Measurements from ENCODE around the gene STX3.
A peak's percentile ranks its signal among the peaks of the same experiment; 100 is the strongest.
"Not testable (repeated sequence)": the region's sequence is repeated elsewhere in the genome, so short reads cannot be mapped to it uniquely, and the experiment has no call there.

STX3 gene

DNA sequence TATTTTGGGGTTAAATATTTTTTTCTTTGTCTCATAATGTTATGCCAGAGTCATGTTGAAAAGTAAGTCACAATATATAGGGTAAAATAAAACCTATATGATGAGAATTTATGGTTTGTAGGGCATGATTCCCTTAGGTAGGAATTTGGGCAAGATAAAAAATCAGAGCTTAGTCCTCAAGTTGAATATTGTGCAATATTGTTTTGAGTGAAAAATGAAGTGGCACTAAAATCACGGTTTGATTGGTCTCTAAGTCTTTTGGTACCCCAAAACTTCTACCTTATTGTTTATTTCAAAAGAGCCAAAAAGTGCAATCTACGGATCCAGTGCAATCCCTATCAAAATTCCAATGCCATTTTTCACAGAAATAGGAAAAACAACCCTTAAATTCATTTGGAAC is 57.0 kb downstream of the STX3 start:
- in situ Hi-C loops (cut with HindIII; ENCODE audit: low pct_ligation_motif_present, low pct_unique_long_range_greater_than_20kb, low sequenced_read_pairs), result no loop called here
- no peak for DNase-seq

DNA sequence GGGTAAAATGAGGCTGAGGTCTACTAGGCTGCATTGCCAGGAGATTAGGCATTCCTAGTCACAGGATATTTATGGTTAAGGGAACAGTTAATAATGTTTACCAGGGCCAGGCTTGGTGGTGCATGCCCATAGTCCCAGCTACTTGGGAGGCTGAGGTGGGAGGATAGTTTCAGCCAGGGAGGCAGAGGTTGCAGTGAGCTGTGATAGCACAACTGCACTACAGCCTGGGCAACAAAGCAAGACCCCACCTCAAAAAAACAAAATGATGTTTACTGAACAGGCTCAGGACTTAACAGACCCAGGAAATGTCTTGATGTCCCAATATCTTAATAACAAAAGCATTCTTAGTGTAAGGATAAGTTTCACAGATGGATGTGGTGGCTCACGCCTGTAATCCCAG is 58.2 kb downstream of the STX3 start:
- in situ Hi-C loops (cut with HindIII; ENCODE audit: low pct_ligation_motif_present, low pct_unique_long_range_greater_than_20kb, low sequenced_read_pairs), result no loop called here
- DNase-seq, result no peak

- in situ Hi-C loops (cut with HindIII; ENCODE audit: low pct_ligation_motif_present, low pct_unique_long_range_greater_than_20kb, low sequenced_read_pairs), result no loop called here
- DNase-seq, result no peak
These were observed 58.8 kb downstream of the STX3 start for GRCh38 chr11:59814021-59814420.

GRCh38 chr11:59815754-59816153 is 60.6 kb downstream of the STX3 start:
- no peak for DNase-seq
- in situ Hi-C loops (cut with HindIII; ENCODE audit: low pct_ligation_motif_present, low pct_unique_long_range_greater_than_20kb, low sequenced_read_pairs), result no loop called here

DNA sequence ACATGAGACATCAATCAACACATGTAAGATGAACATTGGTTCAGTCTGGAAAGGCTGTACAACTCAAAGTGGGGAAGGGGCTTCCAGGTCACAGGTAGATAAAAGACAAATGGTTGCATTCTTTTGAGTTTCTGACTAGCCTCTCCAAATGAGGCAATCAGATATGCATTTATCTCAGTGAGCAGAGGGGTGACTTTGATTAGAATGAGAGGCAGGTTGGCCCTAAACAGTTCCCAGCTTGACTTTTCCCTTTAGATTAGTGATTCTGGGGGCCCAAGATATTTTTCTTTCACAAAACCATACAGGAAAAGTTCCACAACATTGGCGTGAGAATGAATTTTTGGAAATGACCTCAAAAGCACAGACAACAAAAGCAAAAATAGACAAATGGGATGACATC is 61.3 kb downstream of the STX3 start:
- in situ Hi-C loops (cut with HindIII; ENCODE audit: low pct_ligation_motif_present, low pct_unique_long_range_greater_than_20kb, low sequenced_read_pairs); DNase-seq: not testable (repeated sequence)

- no peak for DNase-seq
- in situ Hi-C loops (cut with HindIII; ENCODE audit: low pct_ligation_motif_present, low pct_unique_long_range_greater_than_20kb, low sequenced_read_pairs), result no loop called here
These were observed 63.4 kb downstream of the STX3 start for GRCh38 chr11:59818572-59818971.

GRCh38 chr11:59822989-59823566 is 67.9 kb downstream of the STX3 start:
- peak; percentile 69 for DNase-seq
- in situ Hi-C loops (cut with HindIII; ENCODE audit: low pct_ligation_motif_present, low pct_unique_long_range_greater_than_20kb, low sequenced_read_pairs), result no loop called here

- no peak for DNase-seq
- in situ Hi-C loops (cut with HindIII; ENCODE audit: low pct_ligation_motif_present, low pct_unique_long_range_greater_than_20kb, low sequenced_read_pairs), result no loop called here
These were observed 74.2 kb downstream of the STX3 start for GRCh38 chr11:59829358-59829757.

DNA sequence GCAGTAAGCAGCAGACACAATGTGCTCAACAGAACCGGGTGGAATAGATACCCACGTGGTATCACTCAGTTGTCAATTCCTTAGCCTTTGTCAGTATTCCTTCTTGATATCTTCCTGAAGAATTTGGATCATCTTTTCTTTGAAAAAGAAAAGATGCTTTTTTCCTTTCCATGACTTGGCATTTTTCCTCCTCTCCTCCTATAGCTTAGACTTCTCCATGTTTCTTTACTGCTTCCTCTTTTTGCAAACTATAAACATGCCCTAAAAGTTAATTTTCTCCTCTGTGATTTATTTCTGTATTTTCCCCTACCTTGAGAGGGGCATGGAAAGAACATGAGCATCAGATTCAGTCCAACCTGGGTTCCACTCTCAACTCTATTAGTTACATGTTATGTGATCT is 78.4 kb downstream of the STX3 start:
- in situ Hi-C loops (cut with HindIII; ENCODE audit: low pct_ligation_motif_present, low pct_unique_long_range_greater_than_20kb, low sequenced_read_pairs), result no loop called here
- DNase-seq, result no peak

GRCh38 chr11:59839615-59840014 is 84.4 kb downstream of the STX3 start:
- in situ Hi-C loops (cut with HindIII; ENCODE audit: low pct_ligation_motif_present, low pct_unique_long_range_greater_than_20kb, low sequenced_read_pairs), result no loop called here
- DNase-seq, result no peak

GRCh38 chr11:59841514-59841913 is 86.3 kb downstream of the STX3 start:
- DNase-seq, result no peak
- in situ Hi-C loops (cut with HindIII; ENCODE audit: low pct_ligation_motif_present, low pct_unique_long_range_greater_than_20kb, low sequenced_read_pairs), result no loop called here

DNA sequence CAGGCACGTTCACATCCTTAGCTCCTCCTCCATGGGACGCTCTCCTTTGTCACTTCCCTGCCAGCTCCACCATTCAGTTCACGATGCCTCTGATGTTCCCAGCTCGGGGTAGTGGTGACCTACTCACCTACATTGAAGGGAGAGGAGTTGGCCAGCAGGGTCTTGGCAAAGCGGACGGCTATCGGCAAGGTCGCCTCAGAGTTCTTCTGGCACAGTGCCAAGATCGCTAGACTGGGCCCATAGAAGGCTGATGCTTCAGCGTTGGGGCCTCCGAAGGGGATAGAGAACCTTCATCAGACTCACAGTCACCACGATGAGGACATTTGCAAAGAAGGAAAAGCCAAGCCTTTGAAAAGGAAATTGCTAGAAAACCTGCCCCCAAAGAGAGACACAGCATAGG is 87.1 kb downstream of the STX3 start:
- in situ Hi-C loops (cut with HindIII; ENCODE audit: low pct_ligation_motif_present, low pct_unique_long_range_greater_than_20kb, low sequenced_read_pairs), result no loop called here
- DNase-seq, result no peak

- DNase-seq, result no peak
- in situ Hi-C loops (cut with HindIII; ENCODE audit: low pct_ligation_motif_present, low pct_unique_long_range_greater_than_20kb, low sequenced_read_pairs), result no loop called here
These were observed 90.2 kb downstream of the STX3 start, which contains the start of gene CBLIF for GRCh38 chr11:59845399-59845798. CBLIF (minus strand) TSS chr11:59845499; CDS start chr11:59845453, 46 bp downstream.

DNA sequence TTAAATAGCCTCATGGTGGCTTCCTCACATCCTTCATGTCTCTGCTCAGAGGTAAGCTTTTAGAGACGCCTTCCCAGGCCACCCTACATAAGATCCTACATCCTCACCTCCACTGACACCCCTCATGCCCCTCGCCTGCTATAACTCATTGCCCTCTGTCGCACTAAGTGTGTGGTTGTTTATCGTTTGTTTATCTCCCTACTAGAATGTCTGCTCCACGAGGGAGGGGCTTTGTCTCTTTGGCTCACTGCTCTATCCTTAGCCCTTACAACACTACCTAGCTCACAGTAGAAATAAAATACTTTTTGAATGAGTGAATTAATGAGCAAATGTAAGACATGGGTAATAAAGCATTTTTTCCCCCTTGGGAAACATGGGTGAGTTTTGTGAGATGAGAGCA is 91.4 kb downstream of the STX3 start:
- in situ Hi-C loops (cut with HindIII; ENCODE audit: low pct_ligation_motif_present, low pct_unique_long_range_greater_than_20kb, low sequenced_read_pairs), result no loop called here
- no peak for DNase-seq

- no peak for DNase-seq
- in situ Hi-C loops (cut with HindIII; ENCODE audit: low pct_ligation_motif_present, low pct_unique_long_range_greater_than_20kb, low sequenced_read_pairs), result no loop called here
These were observed 92.5 kb downstream of the STX3 start for GRCh38 chr11:59847626-59848025.

GRCh38 chr11:59848439-59848838 is 93.3 kb downstream of the STX3 start:
- in situ Hi-C loops (cut with HindIII; ENCODE audit: low pct_ligation_motif_present, low pct_unique_long_range_greater_than_20kb, low sequenced_read_pairs); DNase-seq: not testable (repeated sequence)

GRCh38 chr11:59849129-59849528 is 94.0 kb downstream of the STX3 start:
- in situ Hi-C loops (cut with HindIII; ENCODE audit: low pct_ligation_motif_present, low pct_unique_long_range_greater_than_20kb, low sequenced_read_pairs), result no loop called here

GRCh38 chr11:59849551-59849950 is 94.4 kb downstream of the STX3 start:
- in situ Hi-C loops (cut with HindIII; ENCODE audit: low pct_ligation_motif_present, low pct_unique_long_range_greater_than_20kb, low sequenced_read_pairs); DNase-seq: not testable (repeated sequence)

More at GRCh38 chr11:59849129-59849528, 94.0 kb downstream of the STX3 start:
- peak; percentile 58 for DNase-seq

DNA sequence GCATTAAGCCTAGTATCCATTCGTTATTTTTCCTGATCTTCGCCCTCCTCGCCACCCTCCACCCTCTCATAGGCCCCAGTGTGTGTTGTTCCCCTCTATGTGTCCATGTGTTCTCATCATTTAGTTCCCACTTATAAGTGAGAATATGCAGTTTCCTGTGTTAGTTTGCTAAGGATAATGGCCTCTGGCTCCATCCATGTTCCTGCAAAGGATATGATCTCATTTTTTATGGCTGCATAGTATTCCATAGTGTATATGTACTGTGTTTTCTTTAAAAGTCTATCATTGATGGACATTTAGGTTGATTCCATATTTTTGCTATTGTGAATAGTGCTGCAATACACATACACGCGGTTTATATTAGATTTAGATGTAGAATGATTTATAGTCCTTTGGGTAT is 96.2 kb downstream of the STX3 start:
- in situ Hi-C loops (cut with HindIII; ENCODE audit: low pct_ligation_motif_present, low pct_unique_long_range_greater_than_20kb, low sequenced_read_pairs), result not testable (repeated sequence)

GRCh38 chr11:59854871-59855270 is 99.7 kb downstream of the STX3 start:
- DNase-seq, result no peak
- in situ Hi-C loops (cut with HindIII; ENCODE audit: low pct_ligation_motif_present, low pct_unique_long_range_greater_than_20kb, low sequenced_read_pairs), result no loop called here

More for the DNA sequence above, 96.2 kb downstream of the STX3 start:
- DNase-seq, result not testable (repeated sequence)

Measured in ACHN (cell line).